ENCODE data around the gene KPNA5. TPM values are rescaled to one million over a fixed set of nuclear protein-coding genes. Genes with fewer than 3 reads are reported as not detected.
"Not testable (repeated sequence)": the region's sequence is repeated elsewhere in the genome, so short reads cannot be mapped to it uniquely, and the experiment has no call there.

KPNA5 gene
- total RNA-seq, 4 donors from 2014 or later: 6.1 to 11.8 (median 9.6) TPM

GRCh38 chr6:116685437-116685993 lies 4.5 kb downstream of the KPNA5 start:
- peaks cover 14% of the 10 kb centered on the region for H3K4me1 ChIP-seq
- no peaks in the 10 kb centered on the region for H3K27me3 ChIP-seq
- 85% methylated on average over 2 of the region's 2 CpGs for WGBS
- no peak overlapping the region for H3K27ac ChIP-seq
- TF ChIP-seq EP300 (IDR thresholded peaks at IDR 0.05): no peak
- TF ChIP-seq POLR2AphosphoS5 (IDR thresholded peaks at IDR 0.05): no peak
- TF ChIP-seq POLR2A (IDR thresholded peaks at IDR 0.05): no peak
- no peak for TF ChIP-seq CTCF (IDR thresholded peaks at IDR 0.05)
- H3K4me3 ChIP-seq: no peak overlapping the region
- H3K9me3 ChIP-seq: no peaks in the 10 kb centered on the region
- DNase-seq (ENCODE audit: low spot score in 2 of 2): no peak
- H3K36me3 ChIP-seq: peaks cover 5% of the 10 kb centered on the region

GRCh38 chr6:116686475-116687101 lies 5.6 kb downstream of the KPNA5 start:
- not testable (repeated sequence) for DNase-seq (ENCODE audit: low spot score in 2 of 2); H3K27me3 ChIP-seq; H3K27ac ChIP-seq; H3K9me3 ChIP-seq; H3K36me3 ChIP-seq; H3K4me3 ChIP-seq
- peaks cover 13% of the 10 kb centered on the region for H3K4me1 ChIP-seq
- WGBS: 84% methylated on average over 2 of the region's 2 CpGs

GRCh38 chr6:116691154-116691553 lies 10.1 kb downstream of the KPNA5 start:
- H3K4me3 ChIP-seq: no peak overlapping the region
- no peaks in the 10 kb centered on the region for H3K27me3 ChIP-seq
- H3K27ac ChIP-seq: no peak overlapping the region
- H3K36me3 ChIP-seq: no peaks in the 10 kb centered on the region
- H3K9me3 ChIP-seq: no peaks in the 10 kb centered on the region
- no peaks in the 10 kb centered on the region for H3K4me1 ChIP-seq
- TF ChIP-seq EP300 (IDR thresholded peaks at IDR 0.05) (no peak), POLR2AphosphoS5 (IDR thresholded peaks at IDR 0.05) (no peak), POLR2A (IDR thresholded peaks at IDR 0.05) (no peak), CTCF (IDR thresholded peaks at IDR 0.05) (no peak)
- DNase-seq (ENCODE audit: low spot score in 2 of 2): no peak
- 95% methylated on average over 5 of the region's 5 CpGs for WGBS

GRCh38 chr6:116692873-116693272 lies 11.9 kb downstream of the KPNA5 start:
- H3K36me3 ChIP-seq; H3K27ac ChIP-seq; H3K4me3 ChIP-seq; H3K4me1 ChIP-seq; H3K9me3 ChIP-seq; H3K27me3 ChIP-seq; DNase-seq (ENCODE audit: low spot score in 2 of 2): not testable (repeated sequence)
- WGBS: 94% methylated on average over 4 of the region's 4 CpGs

GRCh38 chr6:116693275-116693674 lies 12.3 kb downstream of the KPNA5 start:
- not testable (repeated sequence) for H3K4me1 ChIP-seq; H3K27me3 ChIP-seq; H3K27ac ChIP-seq; H3K4me3 ChIP-seq; H3K9me3 ChIP-seq; H3K36me3 ChIP-seq; DNase-seq (ENCODE audit: low spot score in 2 of 2)
- 97% methylated on average over 3 of the region's 3 CpGs for WGBS

GRCh38 chr6:116695401-116695800 lies 14.4 kb downstream of the KPNA5 start:
- Histone ChIP-seq H3K36me3 (peaks cover 11% of the 10 kb centered on the region), H3K4me3 (no peak overlapping the region), H3K27me3 (no peaks in the 10 kb centered on the region), H3K4me1 (no peaks in the 10 kb centered on the region), H3K27ac (no peak overlapping the region), H3K9me3 (no peaks in the 10 kb centered on the region)
- DNase-seq (ENCODE audit: low spot score in 2 of 2): no peak
- no peak for TF ChIP-seq CTCF (IDR thresholded peaks at IDR 0.05)
- no peak for TF ChIP-seq EP300 (IDR thresholded peaks at IDR 0.05)
- no peak for TF ChIP-seq POLR2A (IDR thresholded peaks at IDR 0.05)
- TF ChIP-seq POLR2AphosphoS5 (IDR thresholded peaks at IDR 0.05): no peak
- WGBS: 87% methylated on average over 2 of the region's 2 CpGs

- Histone ChIP-seq H3K4me1 (no peaks in the 10 kb centered on the region), H3K27ac (no peak overlapping the region), H3K27me3 (no peaks in the 10 kb centered on the region), H3K36me3 (peaks cover 14% of the 10 kb centered on the region), H3K9me3 (no peaks in the 10 kb centered on the region), H3K4me3 (no peak overlapping the region)
- TF ChIP-seq POLR2A (IDR thresholded peaks at IDR 0.05): no peak
- TF ChIP-seq CTCF (IDR thresholded peaks at IDR 0.05): no peak
- TF ChIP-seq POLR2AphosphoS5 (IDR thresholded peaks at IDR 0.05): no peak
- TF ChIP-seq EP300 (IDR thresholded peaks at IDR 0.05): no peak
- no peak for DNase-seq (ENCODE audit: low spot score in 2 of 2)
These were observed 16.5 kb downstream of the KPNA5 start for GRCh38 chr6:116697480-116697879.

GRCh38 chr6:116703888-116704287 lies 22.9 kb downstream of the KPNA5 start:
- H3K9me3 ChIP-seq; H3K4me1 ChIP-seq; DNase-seq (ENCODE audit: low spot score in 2 of 2); H3K4me3 ChIP-seq; H3K27me3 ChIP-seq; H3K27ac ChIP-seq: not testable (repeated sequence)
- 100% methylated on average over 1 of the region's 1 CpG for WGBS
- H3K36me3 ChIP-seq: peaks cover 53% of the 10 kb centered on the region
